HG03354 (cell line): ENCODE measurements around the gene TMEM132D.

ENCODE experiments used
- ATAC-seq: cut with Tn5 transposase; IDR thresholded peaks from one replicate; pipeline ENCODE4 v1.9.1; 2021; ENCODE audit warnings: mild to moderate bottlenecking; ENCODE audit not compliant: unreplicated experiment, poor library complexity, severe bottlenecking

Gene TMEM132D

DNA sequence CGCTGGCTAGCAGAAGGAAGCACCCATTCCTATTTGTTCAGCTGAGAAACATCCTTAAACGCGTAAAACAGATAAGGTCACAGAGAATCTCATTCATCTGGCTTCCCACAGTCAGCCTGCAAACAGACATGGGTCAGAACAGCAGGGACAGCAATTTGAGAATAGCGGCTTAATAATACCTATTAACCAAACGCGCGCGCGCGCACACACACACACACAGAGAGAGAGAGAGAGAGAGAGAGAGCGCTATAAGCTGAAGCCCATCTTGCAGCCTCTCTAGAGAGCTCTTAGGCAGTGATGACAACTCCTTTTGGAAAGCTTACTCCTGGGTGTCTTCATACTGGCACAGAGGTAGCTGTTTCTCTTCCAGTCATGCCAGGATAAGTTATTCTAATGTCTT is 26.4 kb downstream of the TMEM132D start:
- no peak for ATAC-seq

DNA sequence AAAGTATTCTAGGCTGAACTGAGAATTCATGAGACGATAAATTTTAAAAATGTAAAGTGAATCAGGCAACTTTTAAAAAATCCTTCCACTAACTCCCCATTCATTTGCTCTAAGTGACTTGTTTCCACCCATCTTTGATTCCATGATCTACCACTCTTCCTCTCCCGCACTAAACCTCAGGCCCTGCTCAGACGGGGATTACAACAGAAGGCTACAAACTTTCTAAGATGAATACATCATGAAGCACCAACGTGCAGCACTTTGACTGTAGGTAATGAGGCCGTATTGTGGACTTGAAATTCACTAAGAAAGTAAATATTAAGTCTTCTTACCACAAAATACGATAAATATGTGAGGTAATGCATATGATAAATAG is 30.0 kb downstream of the TMEM132D start:
- ATAC-seq, result no peak

DNA sequence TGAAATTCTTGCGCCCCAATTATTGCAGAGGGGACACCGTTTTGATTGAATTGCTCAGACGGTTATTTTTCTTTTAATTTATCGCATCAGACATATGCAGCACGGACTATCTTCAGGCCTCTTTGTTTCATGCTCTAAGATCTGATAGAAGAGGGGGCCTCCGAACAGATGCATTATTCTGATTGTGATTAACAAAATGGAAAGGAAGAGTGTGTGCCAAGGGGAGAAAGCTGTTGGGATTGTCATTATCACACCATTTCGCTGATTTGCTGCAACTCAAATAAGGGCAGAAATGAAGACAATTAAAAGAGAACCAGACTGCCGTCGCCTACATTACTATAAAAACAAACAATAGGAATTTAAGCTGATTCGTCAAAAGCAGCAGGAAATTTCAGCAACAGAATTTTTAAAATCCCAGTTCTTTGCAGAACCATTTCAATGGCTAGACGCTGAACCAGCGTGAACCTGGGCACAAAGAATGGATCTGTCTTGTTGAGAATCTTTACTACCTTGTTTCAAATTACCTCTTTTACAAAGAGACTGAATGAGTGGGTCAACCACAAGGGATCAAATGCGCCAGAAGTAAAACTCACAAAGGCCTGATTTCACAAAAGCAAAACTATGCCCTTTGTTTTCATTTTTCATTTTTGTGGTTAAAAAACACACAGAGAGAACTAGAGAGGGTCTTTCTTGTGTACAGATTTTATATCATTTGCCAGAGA is 30.6 kb downstream of the TMEM132D start:
- ATAC-seq, result no peak

DNA sequence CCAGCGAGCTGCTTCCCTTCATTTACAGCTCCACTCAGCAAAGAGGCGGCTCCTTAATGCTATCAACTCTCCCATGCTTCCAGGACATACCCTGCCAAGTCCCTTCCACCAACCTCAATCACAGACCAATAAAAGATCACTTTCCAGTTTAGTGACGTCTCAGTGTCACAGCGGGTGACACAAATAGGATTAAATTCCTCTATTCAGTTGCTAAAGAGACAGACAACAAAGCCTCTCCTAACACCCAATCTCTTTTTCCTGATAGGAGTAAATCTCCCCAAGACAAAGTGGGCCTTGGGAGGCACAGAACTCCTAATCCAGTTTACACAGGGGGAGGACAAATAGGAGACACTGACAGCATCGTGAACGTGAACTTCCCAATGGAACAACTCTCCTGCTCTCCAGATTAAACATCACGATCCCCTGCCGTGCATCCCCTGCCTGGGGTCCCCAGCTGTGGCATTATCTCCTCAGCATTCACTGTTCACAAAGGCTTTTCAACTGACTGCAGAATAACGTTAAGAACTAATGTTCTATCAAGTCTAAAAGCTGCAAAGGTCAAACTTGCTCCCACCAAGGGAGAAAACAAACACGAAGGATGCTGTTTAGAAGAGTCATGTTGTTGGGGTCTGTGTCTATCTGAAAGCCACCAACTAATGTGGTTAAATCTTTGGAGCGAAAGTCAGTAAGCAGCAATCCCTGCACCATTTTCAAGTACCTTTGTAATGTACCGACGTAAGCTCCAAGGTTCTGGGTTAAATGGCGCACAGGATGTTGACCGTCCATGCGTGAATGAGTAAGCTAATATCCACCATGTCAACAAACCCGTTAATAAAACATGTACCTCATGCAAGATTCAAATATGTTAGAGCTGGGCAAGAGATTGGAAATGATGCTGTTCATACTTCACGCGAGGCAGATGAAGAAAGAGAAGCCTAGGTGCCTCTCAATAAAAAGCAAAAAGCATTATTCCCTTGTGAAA is 31.5 kb downstream of the TMEM132D start:
- ATAC-seq, result no peak

DNA sequence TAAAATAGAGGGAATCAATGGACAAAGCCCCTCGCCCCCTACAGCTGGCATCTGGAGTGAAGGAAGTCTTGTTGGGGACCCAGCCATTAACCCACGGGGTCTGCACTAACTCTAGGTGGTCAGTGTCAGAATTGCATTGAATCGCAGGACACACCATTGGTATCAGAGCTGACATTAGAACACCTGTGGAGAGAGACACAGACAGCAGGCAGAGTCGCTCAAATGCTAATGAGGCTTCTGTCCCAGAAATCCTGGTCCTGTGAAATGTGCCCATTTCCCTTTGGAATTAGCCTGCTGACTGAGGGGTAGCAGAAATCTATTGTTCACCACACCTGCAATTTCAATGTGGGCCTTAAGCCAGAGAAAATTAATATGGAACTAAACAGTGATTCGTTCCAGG is 33.0 kb downstream of the TMEM132D start:
- no peak for ATAC-seq

DNA sequence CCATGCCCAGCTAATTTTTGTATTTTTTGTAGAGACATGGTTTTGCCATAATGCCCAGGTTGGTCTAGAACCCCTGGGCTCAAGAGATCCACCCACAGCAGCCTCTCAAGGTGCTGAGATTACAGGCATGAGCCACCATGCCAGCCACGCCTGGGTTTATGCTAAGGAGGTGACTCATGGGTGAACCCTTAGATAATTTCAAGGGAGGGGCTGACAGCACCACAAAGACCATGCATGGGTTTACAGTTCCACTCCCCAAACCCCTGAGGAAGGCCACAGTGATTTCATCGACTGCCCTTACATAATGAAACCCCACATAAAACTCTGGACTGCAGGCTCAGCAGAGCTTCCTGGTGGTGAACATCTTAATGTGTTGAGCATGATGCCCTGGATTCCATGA is 33.7 kb downstream of the TMEM132D start:
- no peak for ATAC-seq

DNA sequence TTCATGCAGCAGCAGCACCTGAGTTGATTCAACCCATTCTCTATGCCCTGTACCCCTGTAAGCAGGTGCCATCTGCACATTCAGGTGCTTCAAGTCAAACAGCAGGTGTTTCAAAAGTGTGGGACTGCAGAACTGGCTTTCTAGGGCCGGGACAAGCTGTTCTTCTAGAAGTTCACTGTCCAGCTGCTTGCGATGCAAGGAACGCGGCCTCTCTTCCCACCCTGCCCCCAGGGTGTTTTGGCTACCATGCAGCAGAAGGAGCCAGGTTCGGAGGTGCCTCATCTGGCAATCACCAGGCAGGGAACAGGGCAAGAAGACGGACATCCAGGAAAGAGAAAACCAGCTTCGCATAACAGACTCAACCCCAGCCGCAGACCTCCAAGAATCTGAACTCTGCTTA is 35.2 kb downstream of the TMEM132D start:
- ATAC-seq, result no peak

DNA sequence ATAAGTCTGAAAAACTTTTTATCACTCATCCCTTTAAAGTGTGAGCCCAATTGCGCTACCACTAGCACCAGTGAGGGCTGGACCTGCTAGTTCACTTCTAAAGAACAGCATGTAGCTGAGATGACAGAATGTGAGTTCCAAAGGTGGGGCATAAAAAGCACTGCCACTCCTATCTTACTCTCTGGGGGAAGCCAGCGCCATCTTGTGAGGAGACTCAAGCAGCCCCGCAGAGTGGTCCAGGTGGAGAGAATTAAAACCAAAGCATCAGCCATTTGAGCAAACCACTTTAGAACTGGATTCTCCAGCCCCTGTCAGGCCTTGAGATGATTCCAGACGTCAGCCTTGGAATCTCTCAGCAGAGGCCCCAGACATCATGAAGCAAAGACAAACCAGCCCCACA is 39.9 kb downstream of the TMEM132D start:
- ATAC-seq, result no peak

DNA sequence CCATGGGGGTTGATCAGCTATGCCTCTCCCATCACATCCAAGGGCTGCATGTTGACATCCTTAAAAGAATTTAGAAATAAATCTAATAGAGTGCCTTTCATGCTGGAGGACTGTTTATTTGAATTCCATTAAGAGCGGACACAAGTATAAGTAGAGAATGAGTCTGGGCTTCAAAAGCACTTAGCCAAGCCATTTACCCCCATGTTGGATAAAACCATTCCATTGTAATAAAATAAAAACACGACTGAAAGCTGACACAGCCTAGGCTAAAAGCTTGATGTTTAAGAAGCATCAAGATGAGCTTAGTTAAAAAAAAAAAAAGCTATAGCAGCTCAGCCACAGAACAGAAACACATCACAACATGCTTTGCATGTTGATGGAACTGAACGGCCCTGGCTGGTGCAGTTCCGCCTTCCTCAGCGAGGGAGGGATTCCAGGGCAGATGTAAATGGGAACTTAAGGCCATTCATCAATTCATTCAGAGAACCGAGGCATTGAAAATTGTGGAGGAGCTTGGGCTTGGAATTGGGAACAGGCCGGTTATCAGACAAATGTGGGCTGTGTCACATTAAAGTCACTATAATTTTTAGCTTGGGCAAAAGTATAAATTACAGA is 41.2 kb downstream of the TMEM132D start:
- ATAC-seq, result no peak

DNA sequence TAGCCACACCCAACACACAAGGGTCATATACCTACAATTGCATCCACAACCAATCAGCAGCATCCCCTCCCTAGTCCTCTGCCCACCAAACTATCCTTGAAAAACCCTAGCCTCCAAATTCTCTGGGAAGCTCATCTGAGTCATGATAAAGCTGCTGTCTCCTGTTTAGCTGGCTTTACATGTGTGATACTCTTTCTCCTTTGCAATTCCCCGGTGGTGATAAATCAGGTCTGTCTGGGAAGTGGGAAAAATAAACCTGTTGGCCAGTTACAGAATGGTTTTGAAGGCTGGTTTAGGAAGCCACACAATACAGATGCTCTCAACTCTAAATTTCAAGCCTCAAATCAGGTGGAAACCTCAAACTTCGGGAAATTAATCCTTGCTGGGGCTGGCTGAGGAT is 41.9 kb downstream of the TMEM132D start:
- ATAC-seq, result no peak

DNA sequence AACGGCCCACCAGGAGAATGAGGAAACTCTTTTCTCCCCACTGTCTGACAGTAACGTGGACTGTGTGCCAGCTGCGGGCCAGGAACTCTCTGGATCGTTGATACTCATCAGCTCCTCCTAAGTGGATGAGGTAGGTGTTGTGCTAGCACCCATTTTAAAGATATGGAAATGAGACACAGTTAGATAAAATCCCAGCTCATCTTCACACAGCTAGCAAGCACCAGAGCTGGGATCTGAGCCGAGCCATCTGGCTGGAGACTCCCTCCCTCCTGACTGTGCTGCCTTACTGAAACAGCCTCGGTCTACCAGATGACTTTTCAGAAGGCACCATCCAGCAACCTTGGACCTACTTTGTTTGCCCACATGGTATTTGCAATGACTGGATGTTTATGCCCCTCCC is 49.2 kb downstream of the TMEM132D start:
- no peak for ATAC-seq

DNA sequence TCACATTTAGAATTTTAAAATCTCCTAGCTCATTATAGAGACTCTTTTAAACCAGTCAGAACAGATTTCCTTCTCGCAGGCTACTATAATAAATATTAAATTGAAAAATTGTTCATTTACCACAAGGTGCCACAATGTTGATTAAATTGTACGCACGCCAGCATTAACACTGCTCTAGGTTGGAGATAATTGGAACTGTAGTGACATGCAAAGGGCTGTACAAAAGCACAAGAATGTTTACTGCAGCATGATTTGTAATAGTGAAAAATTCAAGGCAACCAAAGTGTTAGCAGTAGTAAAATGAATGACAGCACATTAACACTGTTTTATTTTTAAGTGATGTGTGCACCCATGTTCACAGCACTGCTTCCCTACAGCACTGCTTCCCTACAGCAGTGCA is 52.5 kb downstream of the TMEM132D start:
- no peak for ATAC-seq

DNA sequence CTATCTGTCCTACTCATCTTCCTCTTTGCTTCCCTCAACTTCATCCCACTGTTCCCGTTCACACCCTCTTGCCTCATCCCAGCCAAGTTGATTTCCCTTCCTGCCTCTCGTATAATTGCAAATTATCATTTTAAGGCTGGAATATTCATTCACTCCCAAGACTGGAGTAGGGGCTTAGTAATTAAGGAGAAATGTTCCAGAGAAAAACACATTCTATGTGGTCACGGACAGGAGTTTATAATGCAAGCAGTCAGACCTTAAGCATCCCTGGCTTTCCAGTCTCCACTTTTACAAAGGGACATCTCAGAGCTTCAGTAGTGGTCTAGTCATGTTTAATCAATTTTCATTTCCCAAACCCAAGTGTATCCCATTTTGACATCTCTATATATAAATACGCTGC is 54.9 kb downstream of the TMEM132D start:
- ATAC-seq, result no peak

DNA sequence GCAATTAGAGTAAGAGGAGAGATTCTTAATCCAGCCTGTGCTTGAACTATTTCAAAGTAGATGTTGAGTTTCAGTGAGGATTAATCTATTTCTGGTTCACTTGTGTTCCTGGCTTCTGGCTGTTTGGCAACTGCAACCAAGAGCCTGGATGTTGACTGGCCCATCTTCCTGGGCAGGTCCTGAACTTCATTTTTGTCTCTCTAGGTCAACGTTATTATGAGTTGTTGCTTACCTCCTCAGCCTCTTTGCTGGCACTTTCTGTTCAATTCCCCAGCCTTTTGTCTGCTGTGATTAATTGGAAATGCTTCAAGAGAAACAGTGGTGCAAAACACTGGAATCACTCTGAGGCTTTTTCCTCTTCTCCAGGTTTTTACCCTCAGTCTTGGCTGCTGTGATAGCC is 56.8 kb downstream of the TMEM132D start:
- ATAC-seq, result no peak

DNA sequence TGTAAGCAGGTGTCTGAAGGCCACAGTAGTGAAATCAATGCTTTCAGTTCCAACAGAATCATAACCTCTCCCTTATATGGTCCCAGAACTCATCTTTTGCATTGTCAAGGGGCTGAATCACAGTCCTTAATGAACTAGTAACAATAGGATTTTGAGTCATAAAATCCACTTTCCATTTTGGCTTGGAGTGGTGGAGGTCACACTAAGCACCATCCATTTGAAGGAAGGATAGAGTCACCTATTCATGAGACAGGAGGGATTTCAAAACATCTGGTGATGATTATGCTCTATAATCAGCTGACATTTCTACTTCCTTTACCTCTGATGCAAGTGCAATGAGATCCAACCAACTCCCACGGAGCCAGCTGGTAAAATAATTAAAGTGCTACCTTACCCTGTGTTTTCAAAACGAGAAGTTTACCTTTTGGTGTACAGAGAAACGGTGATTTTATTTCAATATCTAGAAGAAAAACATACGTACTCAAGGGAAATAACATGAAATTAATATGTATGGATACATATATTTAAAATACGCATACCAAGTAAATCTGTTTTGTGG is 59.1 kb downstream of the TMEM132D start:
- ATAC-seq, result no peak

DNA sequence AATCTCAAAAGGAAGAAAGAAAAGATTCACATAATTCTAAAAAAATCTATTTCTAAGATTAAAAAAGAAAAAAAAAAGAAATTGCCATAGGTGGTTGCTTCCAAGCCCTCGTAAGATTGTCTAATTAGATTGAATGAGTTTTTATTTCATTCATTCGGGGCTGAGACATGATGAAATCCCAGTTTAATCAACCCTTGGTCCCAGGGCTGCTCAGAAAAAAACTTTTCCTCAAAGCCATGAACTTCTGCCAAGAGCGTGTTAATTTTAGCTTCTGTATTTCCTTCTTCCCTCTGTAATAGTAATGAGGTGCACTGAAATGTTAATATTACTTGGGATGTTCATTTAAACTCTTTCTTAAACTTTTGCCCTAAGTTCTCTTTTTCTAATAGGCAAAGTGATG is 62.6 kb downstream of the TMEM132D start:
- ATAC-seq, result no peak

DNA sequence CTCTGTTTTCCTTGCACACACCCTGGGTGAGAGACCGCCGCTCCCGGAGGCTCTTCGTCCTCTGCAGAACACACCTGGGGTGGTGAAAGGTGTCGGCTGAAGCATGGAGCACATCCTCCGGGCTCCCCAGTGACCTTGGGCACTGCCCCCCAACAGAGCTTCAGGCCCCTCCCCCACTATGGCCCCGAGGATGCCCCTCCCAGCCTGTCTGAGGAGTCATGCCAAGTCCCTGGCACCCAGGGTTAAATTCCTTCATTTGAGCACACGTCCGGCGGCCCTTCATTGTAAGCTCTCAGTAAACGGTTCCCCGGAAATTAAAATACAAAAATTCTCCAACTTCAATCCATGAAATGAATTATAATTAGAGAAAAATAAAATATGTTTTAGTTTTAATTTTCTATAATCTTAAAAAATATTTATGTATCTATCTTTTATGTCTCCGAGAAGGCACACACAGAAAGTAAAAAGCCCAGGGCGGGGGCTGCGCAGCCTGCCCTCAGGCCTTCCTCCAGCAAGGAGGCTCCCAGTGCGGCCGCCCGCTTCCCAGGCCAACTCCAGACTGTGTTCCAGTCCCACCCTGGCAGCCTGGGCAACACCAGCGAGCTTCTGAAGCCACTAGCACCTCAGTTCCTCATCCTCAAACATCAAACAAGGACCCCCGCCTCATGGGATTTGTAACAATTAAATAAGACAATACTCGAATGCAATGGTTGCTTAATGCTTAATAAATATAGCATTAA is 63.5 kb downstream of the TMEM132D start:
- ATAC-seq, result no peak

DNA sequence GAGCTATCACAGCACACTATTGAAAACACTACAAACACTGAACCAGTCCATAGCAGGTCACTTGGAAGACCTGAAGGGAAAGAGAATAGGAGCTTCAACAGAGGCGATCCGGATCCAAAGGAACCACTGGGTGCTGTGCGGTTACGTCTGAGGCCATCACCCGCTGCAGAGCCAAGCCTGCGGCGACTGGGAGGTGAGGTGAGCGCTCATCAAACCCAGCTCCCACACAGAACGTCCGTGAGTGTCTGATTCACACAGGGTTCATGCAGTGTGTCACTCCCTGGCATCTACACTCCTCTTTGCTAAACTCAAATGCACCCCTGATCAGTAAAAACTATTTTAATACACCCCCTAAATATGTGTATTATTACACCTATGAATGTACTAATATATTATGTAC is 64.1 kb downstream of the TMEM132D start:
- no peak for ATAC-seq

DNA sequence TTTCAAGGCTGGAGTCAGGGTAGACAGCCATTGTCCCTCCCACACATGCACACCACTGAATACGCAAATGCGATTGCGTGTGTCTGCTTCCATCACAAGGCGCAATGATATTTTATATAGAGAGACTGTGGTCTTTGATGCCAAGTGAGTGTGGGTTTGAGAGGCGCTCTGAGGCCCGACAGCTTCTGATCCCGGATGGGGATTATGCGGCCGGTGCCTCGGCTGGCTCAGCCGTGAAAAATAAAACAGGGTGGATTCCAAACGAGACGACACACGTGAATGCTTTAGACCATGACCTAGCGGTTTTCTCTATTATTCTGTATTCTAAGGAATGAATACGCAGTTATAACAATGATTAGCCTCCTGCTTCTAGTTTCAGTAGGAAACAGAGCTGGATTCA is 72.5 kb downstream of the TMEM132D start:
- no peak for ATAC-seq

DNA sequence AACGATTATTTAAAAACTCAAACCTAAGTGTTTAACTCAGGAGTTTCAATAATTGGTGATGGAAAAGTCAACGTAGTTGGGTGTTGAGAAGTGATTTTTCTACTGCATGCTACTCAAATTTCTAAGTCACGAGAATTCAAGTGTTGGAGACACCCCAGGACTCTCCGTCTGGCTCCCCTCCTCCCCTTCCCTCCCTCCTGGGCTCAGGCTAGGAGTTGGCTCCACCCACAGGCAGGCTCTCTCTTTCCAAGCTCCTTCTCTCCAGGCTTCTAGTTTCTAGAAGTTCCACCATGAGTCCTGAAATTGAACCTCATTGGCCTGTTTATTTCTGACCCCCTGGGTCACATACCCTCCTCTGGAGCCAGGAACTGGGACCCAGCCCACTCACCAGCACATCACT is 73.0 kb downstream of the TMEM132D start:
- ATAC-seq, result no peak
